ENCODE measurements around the gene ZPR1. TPM values are rescaled to one million over a fixed set of nuclear protein-coding genes. Genes with fewer than 3 reads are reported as not detected.

The ZPR1 gene
- total and polyA plus RNA-seq, 2 of the 4 experiments (the other 2 are of a cell fraction) = 40.8 to 52.0 TPM

DNA sequence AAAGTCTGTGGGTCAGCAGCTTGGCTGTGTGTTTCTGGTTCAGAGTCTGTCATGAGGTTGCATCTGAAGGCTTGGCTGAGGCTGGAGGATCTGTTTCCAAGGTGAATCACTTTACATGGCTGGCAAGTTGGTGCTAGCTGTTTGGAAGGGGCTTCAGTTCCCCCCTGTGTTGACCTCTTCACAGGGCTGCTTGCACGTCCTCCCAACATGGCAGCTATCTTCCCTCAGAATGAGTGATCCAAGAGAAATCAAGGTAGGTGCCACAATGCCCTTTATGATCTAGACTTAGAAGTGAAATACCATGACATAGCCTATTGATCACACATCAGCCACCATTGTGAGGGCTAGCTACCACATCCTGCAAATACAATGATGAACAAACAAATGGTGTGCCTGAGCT lies 25.3 kb upstream of the ZPR1 start:
- Histone ChIP-seq H2AFZ (replicated peaks; ENCODE audit: low read length, poor library complexity) (no peak overlapping the region), H3K4me1 (ENCODE audit: control insufficient read depth, insufficient read depth, low read length) (peaks cover 3% of the 10 kb centered on the region; the same call in 1 of the 2 replicates), H3K56ac (ENCODE audit: extremely low read depth, insufficient read depth, low read length) (no peak overlapping the region), H3K23ac (ENCODE audit: low read depth, low read length) (no peak overlapping the region), H2BK20ac (ENCODE audit: low read depth, low read length) (no peak overlapping the region), H2AK9ac (replicated peaks; ENCODE audit: low read depth, low read length, poor library complexity) (no peak overlapping the region), H2AK5ac (ENCODE audit: low read depth, low read length) (no peak overlapping the region), H2BK120ac (ENCODE audit: low read depth, low read length) (no peak overlapping the region), H2BK5ac (ENCODE audit: low read depth, low read length, poor library complexity, severe bottlenecking) (no peak overlapping the region), H4K91ac (ENCODE audit: insufficient read depth, low read depth, low read length) (no peak overlapping the region), H3K4ac (ENCODE audit: low read depth, low read length) (no peak overlapping the region), H3K9ac (ENCODE audit: low read depth, low read length) (no peak overlapping the region), H3K27me3 (ENCODE audit: control insufficient read depth, insufficient read depth, low read length) (peaks cover 4% of the 10 kb centered on the region; the same call in 1 of the 2 replicates), H3K27ac (ENCODE audit: insufficient read depth, low read length) (no peak overlapping the region), H3K4me3 (ENCODE audit: insufficient read depth, low read depth, low read length) (no peak overlapping the region), H3K4me2 (ENCODE audit: low read depth, low read length) (no peak overlapping the region), H3K79me1 (ENCODE audit: low read depth in 1 of 2, low read length in 2 of 2) (no peaks in the 10 kb centered on the region), H3K9me1 (ENCODE audit: insufficient read depth, low read length) (no peaks in the 10 kb centered on the region), H3K18ac (ENCODE audit: low read depth, low read length) (no peak overlapping the region), H3K14ac (replicated peaks; ENCODE audit: low read depth, low read length) (no peak overlapping the region), H3K9me3 (ENCODE audit: control insufficient read depth, insufficient read depth, low read length) (peaks cover 3% of the 10 kb centered on the region), H2BK15ac (ENCODE audit: low read depth, low read length) (no peak overlapping the region), H4K5ac (ENCODE audit: low read depth, low read length) (no peak overlapping the region), H3K36me3 (ENCODE audit: control insufficient read depth, insufficient read depth, low read length) (no peaks in the 10 kb centered on the region), H4K8ac (ENCODE audit: low read depth in 2 of 2, low read length in 2 of 2) (no peak overlapping the region), H4K20me1 (ENCODE audit: insufficient read depth, low read length) (no peaks in the 10 kb centered on the region)
- intact Hi-C loops (cut with micrococcal nuclease) = no loop called here
- POLR2A ChIA-PET (ENCODE audit: unreplicated experiment) = interaction anchor here (0.6 kb wide), 1 partner anchor 194 kb away, joined by 12 read pairs; no protein-coding TSS in a partner anchor
- 33% methylated on average over 1 of the region's 1 CpG; no CpG with 5 or more reads in 1 of the 2 experiments for WGBS, 2 experiments (ENCODE audit: extremely low coverage in 2 of 2, insufficient read length in 1 of 2)
- TF ChIP-seq SMC3 (IDR thresholded peaks at IDR 0.05; ENCODE audit: low read depth, low read length) = no peak
- CTCF ChIA-PET = interaction anchor here (1.0 kb wide), 1 partner anchor 23 kb away, joined by 4 read pairs; no protein-coding TSS in a partner anchor
- in situ Hi-C loops (cut with MboI; ENCODE audit: low sequenced_read_pairs) = no loop called here
- DNase-seq (no peak), ATAC-seq (ENCODE audit: low read depth) (no peak)
- dilution Hi-C loops (cut with HindIII; ENCODE audit: low sequenced_read_pairs, unreplicated experiment) = no loop called here
- no TSS peak for BruUV-seq (replicated peaks)
